ENCODE data around the gene SOCS7. TPM values are rescaled to one million over a fixed set of nuclear protein-coding genes. Genes with fewer than 3 reads are reported as not detected.

Gene SOCS7
- total RNA-seq, 1 experiment from 2014 or later = 22.5 TPM

GRCh38 chr17:38334480-38335364 lies 16.9 kb upstream of the SOCS7 start:
- no peak for DNase-seq (ENCODE audit: low read depth)

DNA sequence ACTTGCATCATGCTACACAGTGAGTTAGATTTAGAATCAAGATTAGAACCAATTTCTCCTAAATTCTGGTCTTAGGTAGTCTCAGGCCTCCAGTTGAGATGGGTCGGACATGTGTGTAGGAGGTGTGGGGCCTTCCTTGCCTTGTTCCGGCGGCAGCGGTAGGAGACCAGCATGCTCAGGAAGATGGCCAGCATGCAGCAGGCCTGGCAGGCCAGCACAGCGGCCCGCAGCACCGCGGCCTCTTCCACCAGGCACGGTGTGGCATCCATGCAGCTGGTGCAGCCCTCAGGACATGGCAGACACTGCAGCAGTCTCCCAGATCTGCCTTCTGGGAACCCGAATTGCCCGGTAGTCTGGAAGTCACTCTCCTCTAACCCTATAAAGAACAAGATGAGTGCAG lies 14.8 kb upstream of the SOCS7 start:
- in situ Hi-C loops (cut with HindIII; ENCODE audit: low pct_unique_long_range_greater_than_20kb, low sequenced_read_pairs) = no loop called here
- DNase-seq (ENCODE audit: low read depth) = no peak

More at GRCh38 chr17:38334480-38335364, 16.9 kb upstream of the SOCS7 start:
- in situ Hi-C loops (cut with HindIII; ENCODE audit: low pct_unique_long_range_greater_than_20kb, low sequenced_read_pairs) = no loop called here

DNA sequence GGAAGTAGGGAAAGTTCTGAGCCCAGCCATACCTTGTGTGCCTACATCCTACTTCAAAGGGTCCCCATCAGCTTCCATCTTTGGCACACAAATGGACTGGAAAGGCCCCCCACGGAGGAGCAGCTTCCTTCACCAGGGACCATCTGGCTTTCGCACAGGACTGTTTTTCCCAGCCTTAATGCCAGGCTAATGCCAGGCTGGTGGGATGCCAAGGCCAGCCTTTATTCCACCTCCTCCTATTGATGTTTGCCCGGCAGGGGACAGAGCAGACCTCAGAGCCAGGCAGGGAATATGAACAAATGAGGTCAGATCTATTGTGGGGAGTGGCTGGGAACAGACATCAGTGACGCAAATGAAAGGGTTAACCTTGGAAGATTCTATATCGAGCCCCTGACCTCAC lies 13.6 kb upstream of the SOCS7 start:
- DNase-seq (ENCODE audit: low read depth) = no peak
- in situ Hi-C loops (cut with HindIII; ENCODE audit: low pct_unique_long_range_greater_than_20kb, low sequenced_read_pairs) = no loop called here

DNA sequence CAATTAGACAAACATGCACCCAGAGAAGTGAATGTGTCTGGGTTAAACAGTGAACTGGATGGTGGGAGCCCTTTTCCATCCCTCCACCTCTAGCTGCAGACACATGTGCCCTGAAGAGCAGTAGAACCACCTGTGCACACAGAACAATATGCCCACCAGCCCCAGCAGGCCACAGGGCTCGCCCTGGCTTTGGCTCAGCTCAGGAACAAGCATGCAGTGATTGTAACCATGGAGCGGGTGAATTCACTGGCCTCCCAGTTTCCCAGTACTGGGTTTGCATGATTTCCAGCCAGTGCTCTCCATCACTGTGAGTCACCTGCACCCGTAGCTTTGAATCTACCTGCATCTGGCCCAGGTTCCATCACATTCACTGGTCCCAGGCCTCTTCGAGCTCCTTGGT lies 13.1 kb upstream of the SOCS7 start:
- DNase-seq (ENCODE audit: low read depth) = no peak
- in situ Hi-C loops (cut with HindIII; ENCODE audit: low pct_unique_long_range_greater_than_20kb, low sequenced_read_pairs) = no loop called here

- peak; percentile 62 for DNase-seq (ENCODE audit: low read depth)
These were observed 11.8 kb upstream of the SOCS7 start for GRCh38 chr17:38339891-38340290.

DNA sequence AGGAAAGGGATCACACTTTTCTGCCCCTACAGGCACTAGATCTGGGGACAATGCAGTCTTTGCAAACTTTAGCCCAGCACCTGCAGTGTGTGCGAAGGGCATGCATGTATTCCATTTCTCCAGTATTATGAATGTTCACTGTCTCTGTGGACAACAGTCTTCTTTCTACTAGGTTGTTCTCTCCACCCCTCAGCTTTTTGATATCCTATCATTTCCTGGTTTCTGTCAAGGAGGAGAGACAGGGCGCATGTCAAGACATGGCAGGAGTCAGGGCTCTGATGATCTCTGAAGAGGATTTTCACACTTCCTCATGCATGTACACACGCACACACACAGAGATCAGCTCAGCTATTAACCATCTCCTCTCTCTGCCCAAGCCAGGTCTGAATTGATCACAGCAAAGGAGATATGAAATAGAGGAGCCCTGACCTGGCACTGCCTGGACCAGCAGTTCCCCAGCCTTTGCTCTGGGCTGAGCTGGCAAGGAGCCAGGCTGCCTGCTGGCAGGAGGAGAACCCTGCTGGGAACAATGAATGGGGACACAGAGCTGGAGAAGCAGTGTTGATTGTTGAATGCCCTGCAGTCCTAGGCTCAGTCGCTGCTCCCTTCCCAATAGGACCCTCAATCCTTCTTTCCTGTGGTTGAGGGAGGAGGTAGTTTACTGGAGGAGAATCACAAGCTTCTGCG lies 10.5 kb upstream of the SOCS7 start:
- peak; percentile 31 for DNase-seq (ENCODE audit: low read depth)
- in situ Hi-C loops (cut with HindIII; ENCODE audit: low pct_unique_long_range_greater_than_20kb, low sequenced_read_pairs) = no loop called here

More at GRCh38 chr17:38339891-38340290, 11.8 kb upstream of the SOCS7 start:
- in situ Hi-C loops (cut with HindIII; ENCODE audit: low pct_unique_long_range_greater_than_20kb, low sequenced_read_pairs) = no loop called here

- DNase-seq (ENCODE audit: low read depth) = no peak
- in situ Hi-C loops (cut with HindIII; ENCODE audit: low pct_unique_long_range_greater_than_20kb, low sequenced_read_pairs) = no loop called here
These were observed 8.6 kb upstream of the SOCS7 start for GRCh38 chr17:38342886-38343607.

GRCh38 chr17:38343608-38344419 lies 7.8 kb upstream of the SOCS7 start, which contains the start of gene GPR179:
GPR179 (minus strand) TSS chr17:38343956; CDS start chr17:38343789, 167 bp downstream.
- in situ Hi-C loops (cut with HindIII; ENCODE audit: low pct_unique_long_range_greater_than_20kb, low sequenced_read_pairs) = no loop called here
- DNase-seq (ENCODE audit: low read depth) = no peak

GRCh38 chr17:38344420-38344745 lies 7.3 kb upstream of the SOCS7 start:
- DNase-seq (ENCODE audit: low read depth) = no peak
- in situ Hi-C loops (cut with HindIII; ENCODE audit: low pct_unique_long_range_greater_than_20kb, low sequenced_read_pairs) = no loop called here

GRCh38 chr17:38345743-38346142 lies 5.9 kb upstream of the SOCS7 start:
- in situ Hi-C loops (cut with HindIII; ENCODE audit: low pct_unique_long_range_greater_than_20kb, low sequenced_read_pairs) = no loop called here
- DNase-seq (ENCODE audit: low read depth) = no peak

GRCh38 chr17:38349097-38349730 lies 2.4 kb upstream of the SOCS7 start:
- in situ Hi-C loops (cut with HindIII; ENCODE audit: low pct_unique_long_range_greater_than_20kb, low sequenced_read_pairs) = no loop called here
- DNase-seq (ENCODE audit: low read depth) = peak; percentile 74

- in situ Hi-C loops (cut with HindIII; ENCODE audit: low pct_unique_long_range_greater_than_20kb, low sequenced_read_pairs) = no loop called here
- DNase-seq (ENCODE audit: low read depth) = no peak
These were observed 1.6 kb upstream of the SOCS7 start for GRCh38 chr17:38350035-38350434.

DNA sequence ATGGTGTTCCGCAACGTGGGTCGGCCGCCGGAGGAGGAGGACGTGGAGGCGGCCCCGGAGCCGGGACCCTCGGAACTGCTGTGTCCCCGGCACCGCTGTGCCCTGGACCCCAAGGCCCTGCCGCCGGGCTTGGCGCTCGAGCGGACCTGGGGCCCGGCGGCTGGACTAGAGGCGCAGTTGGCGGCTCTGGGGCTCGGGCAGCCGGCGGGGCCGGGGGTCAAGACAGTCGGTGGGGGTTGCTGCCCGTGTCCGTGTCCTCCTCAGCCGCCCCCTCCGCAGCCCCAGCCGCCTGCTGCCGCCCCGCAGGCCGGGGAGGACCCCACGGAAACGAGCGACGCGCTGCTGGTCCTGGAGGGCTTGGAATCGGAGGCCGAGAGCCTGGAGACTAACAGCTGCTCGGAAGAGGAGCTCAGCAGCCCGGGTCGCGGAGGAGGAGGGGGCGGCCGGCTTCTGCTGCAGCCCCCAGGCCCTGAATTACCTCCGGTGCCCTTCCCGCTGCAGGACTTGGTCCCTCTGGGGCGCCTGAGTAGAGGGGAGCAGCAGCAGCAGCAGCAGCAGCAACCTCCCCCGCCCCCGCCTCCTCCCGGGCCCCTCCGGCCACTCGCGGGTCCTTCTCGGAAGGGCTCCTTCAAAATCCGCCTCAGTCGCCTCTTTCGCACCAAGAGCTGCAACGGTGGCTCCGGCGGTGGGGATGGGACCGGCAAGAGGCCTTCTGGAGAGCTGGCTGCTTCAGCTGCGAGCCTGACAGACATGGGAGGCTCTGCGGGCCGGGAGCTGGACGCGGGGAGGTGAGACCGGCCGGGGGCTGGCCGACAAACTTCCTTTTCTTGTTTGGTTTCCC lies 821 bp downstream of the SOCS7 start:
- DNase-seq (ENCODE audit: low read depth) = peak; percentile 12
- in situ Hi-C loops (cut with HindIII; ENCODE audit: low pct_unique_long_range_greater_than_20kb, low sequenced_read_pairs) = no loop called here

DNA sequence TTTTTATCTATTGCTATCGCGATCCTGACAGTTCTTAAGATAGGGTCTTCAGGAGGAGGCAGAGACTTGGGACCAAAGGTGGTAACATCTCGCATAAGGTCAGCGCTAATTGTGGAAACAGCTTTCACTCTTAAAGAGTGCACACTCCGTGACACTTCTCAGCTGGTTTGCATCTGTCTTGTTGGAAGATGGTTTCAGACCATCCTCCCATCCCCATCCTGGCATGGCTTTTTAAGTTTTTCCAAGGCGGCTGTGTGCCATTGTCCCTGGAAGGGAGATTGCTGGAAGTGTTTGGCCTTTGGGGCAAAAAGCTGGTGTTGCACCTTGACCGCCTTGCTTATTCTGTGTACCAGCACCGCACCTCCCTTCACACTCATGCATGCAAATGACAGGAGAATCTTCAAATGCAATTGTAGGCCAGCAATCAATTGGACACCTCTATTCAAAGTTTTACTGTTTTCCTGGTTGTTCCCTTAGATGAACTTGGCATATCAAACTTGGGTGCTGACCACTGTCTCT lies 1.5 kb downstream of the SOCS7 start:
- in situ Hi-C loops (cut with HindIII; ENCODE audit: low pct_unique_long_range_greater_than_20kb, low sequenced_read_pairs) = no loop called here
- DNase-seq (ENCODE audit: low read depth) = no peak

DNA sequence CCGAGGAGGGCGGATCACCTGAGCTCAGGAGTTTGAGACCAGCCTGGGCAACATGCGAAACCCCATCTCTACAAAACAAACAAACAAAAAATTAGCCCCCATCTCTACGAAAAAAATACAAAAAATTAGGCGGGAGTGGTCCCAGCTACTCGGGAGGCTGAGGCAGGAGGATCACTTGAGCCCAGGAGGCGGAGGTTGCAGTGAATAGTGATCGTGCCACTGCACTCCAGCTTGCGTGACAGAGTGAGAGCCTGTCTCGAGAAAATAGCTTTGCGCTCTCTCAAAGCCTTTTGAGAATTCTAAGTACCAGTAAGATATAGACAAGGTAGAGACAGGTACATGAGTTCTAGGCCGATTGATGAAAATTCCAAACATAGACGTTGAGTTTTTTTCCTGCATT lies 2.0 kb downstream of the SOCS7 start:
- in situ Hi-C loops (cut with HindIII; ENCODE audit: low pct_unique_long_range_greater_than_20kb, low sequenced_read_pairs) = no loop called here
- no peak for DNase-seq (ENCODE audit: low read depth)

GRCh38 chr17:38354466-38354865 lies 2.8 kb downstream of the SOCS7 start:
- no peak for DNase-seq (ENCODE audit: low read depth)
- in situ Hi-C loops (cut with HindIII; ENCODE audit: low pct_unique_long_range_greater_than_20kb, low sequenced_read_pairs) = no loop called here

DNA sequence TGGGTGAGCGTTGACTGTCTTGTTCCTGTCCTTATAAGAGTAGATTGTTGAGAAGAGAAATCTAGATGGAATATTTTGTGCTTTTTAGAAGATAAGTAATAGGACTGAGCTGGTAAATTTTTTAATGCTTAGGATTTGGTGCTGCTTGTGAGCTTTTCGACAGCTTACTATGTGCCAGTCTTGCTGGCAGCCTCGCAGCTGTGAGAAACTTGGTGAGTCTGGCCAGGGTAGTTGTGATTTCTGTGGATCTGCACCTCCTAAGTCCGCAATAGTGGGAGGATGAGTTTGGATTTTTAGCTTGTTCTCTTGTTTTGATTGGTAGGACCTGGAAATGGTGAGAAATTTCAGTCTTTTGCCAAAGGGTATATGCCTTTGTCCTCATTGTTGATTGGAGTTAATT lies 3.6 kb downstream of the SOCS7 start:
- DNase-seq (ENCODE audit: low read depth) = no peak
- in situ Hi-C loops (cut with HindIII; ENCODE audit: low pct_unique_long_range_greater_than_20kb, low sequenced_read_pairs) = no loop called here
